Stimulated activated CD8-positive, alpha-beta memory T cell treated with anti-CD3 and anti-CD28 coated beads, Interleukin-4, amount 100 ng/mL, for 4 hours (primary cell): Measurements from ENCODE around the gene FOXO3.

Experiments
- DNase-seq, 2 donors: peaks; one replicate each; pipeline ENCODE4 v3.0.0-alpha.2; 2020; ENCODE audit warnings: low read depth in 2 of 2, low spot score in 1 of 2

FOXO3 gene

GRCh38 chr6:108626777-108627176 lies 66.1 kb downstream of the FOXO3 start:
- no peak for DNase-seq

- DNase-seq = no peak
Observed at GRCh38 chr6:108627692-108628550, 67.2 kb downstream of the FOXO3 start.

- DNase-seq = no peak
Observed at GRCh38 chr6:108630050-108630714, 69.5 kb downstream of the FOXO3 start.

GRCh38 chr6:108632441-108632840 lies 71.7 kb downstream of the FOXO3 start:
- no peak for DNase-seq

- no peak for DNase-seq
Observed at GRCh38 chr6:108633436-108633835, 72.7 kb downstream of the FOXO3 start.

GRCh38 chr6:108635505-108636226 lies 74.9 kb downstream of the FOXO3 start:
- peak in 1 of 2 donors; percentile 24 for DNase-seq

- no peak for DNase-seq
Observed at GRCh38 chr6:108637963-108638362, 77.2 kb downstream of the FOXO3 start.

GRCh38 chr6:108638993-108639392 lies 78.3 kb downstream of the FOXO3 start:
- no peak for DNase-seq

GRCh38 chr6:108640104-108640503 lies 79.4 kb downstream of the FOXO3 start:
- no peak for DNase-seq

- DNase-seq = no peak
Observed at GRCh38 chr6:108643184-108643583, 82.5 kb downstream of the FOXO3 start.

GRCh38 chr6:108644252-108644651 lies 83.5 kb downstream of the FOXO3 start:
- no peak for DNase-seq

GRCh38 chr6:108648191-108648590 lies 87.5 kb downstream of the FOXO3 start:
- DNase-seq = no peak

GRCh38 chr6:108650325-108650724 lies 89.6 kb downstream of the FOXO3 start:
- DNase-seq = no peak

- no peak for DNase-seq
Observed at GRCh38 chr6:108650781-108651180, 90.1 kb downstream of the FOXO3 start.

- no peak for DNase-seq
Observed at GRCh38 chr6:108651340-108652227, 90.9 kb downstream of the FOXO3 start.

- no peak for DNase-seq
Observed at GRCh38 chr6:108652375-108652774, 91.7 kb downstream of the FOXO3 start.

- no peak for DNase-seq
Observed at GRCh38 chr6:108653949-108654348, 93.2 kb downstream of the FOXO3 start.

- DNase-seq = no peak
Observed at GRCh38 chr6:108654465-108655106, 93.9 kb downstream of the FOXO3 start.

- DNase-seq = no peak
Observed at GRCh38 chr6:108655806-108656651, 95.3 kb downstream of the FOXO3 start.
